Jurkat, Clone E6-1 (cell line): ENCODE results near the gene KIAA1217.

Experiments
- DNase-seq: peaks from one replicate; pipeline ENCODE4 v3.0.0-alpha.2; 2011; ENCODE audit warnings: low read depth, low spot score
- H3K4me3 ChIP-seq: 2 replicates; pipeline ENCODE4 v1.5.1; 2011; ENCODE audit warnings: mild to moderate bottlenecking, low read length, control low read depth, moderate library complexity

The KIAA1217 gene

GRCh38 chr10:24544776-24545175, 335.8 kb downstream of the KIAA1217 start:
- no peak overlapping the region for H3K4me3 ChIP-seq
- no peak for DNase-seq

- H3K4me3 ChIP-seq = no peak overlapping the region
Observed at GRCh38 chr10:24545585-24545984, 336.6 kb downstream of the KIAA1217 start.

GRCh38 chr10:24550680-24551079, 341.7 kb downstream of the KIAA1217 start:
- H3K4me3 ChIP-seq = no peak overlapping the region
- DNase-seq = no peak

More at GRCh38 chr10:24545585-24545984, 336.6 kb downstream of the KIAA1217 start:
- DNase-seq = no peak

GRCh38 chr10:24551161-24551560, 342.2 kb downstream of the KIAA1217 start:
- H3K4me3 ChIP-seq = no peak overlapping the region
- no peak for DNase-seq

- no peak for DNase-seq
- no peak overlapping the region for H3K4me3 ChIP-seq
Observed at GRCh38 chr10:24552346-24553016, 343.5 kb downstream of the KIAA1217 start.

GRCh38 chr10:24553051-24553612, 344.2 kb downstream of the KIAA1217 start:
- no peak overlapping the region for H3K4me3 ChIP-seq
- DNase-seq = no peak

GRCh38 chr10:24554036-24554435, 345.1 kb downstream of the KIAA1217 start:
- DNase-seq = no peak
- H3K4me3 ChIP-seq = no peak overlapping the region

GRCh38 chr10:24556126-24556749, 347.3 kb downstream of the KIAA1217 start:
- H3K4me3 ChIP-seq = no peak overlapping the region
- no peak for DNase-seq

GRCh38 chr10:24556750-24557742, 348.1 kb downstream of the KIAA1217 start:
- peak; percentile 78 for DNase-seq

GRCh38 chr10:24561453-24561852, 352.5 kb downstream of the KIAA1217 start:
- no peak overlapping the region for H3K4me3 ChIP-seq
- DNase-seq = no peak

More at GRCh38 chr10:24556750-24557742, 348.1 kb downstream of the KIAA1217 start:
- H3K4me3 ChIP-seq = no peak overlapping the region

- no peak overlapping the region for H3K4me3 ChIP-seq
- no peak for DNase-seq
Observed at GRCh38 chr10:24568042-24568441, 359.1 kb downstream of the KIAA1217 start.

GRCh38 chr10:24569330-24569796, 360.4 kb downstream of the KIAA1217 start:
- DNase-seq = no peak

GRCh38 chr10:24569828-24570657, 361.1 kb downstream of the KIAA1217 start:
- no peak for DNase-seq
- H3K4me3 ChIP-seq = no peak overlapping the region

More at GRCh38 chr10:24569330-24569796, 360.4 kb downstream of the KIAA1217 start:
- H3K4me3 ChIP-seq = no peak overlapping the region

GRCh38 chr10:24570658-24571426, 361.9 kb downstream of the KIAA1217 start:
- DNase-seq = no peak
- H3K4me3 ChIP-seq = no peak overlapping the region

- H3K4me3 ChIP-seq = no peak overlapping the region
- DNase-seq = no peak
Observed at GRCh38 chr10:24571870-24572450, 363.0 kb downstream of the KIAA1217 start.

GRCh38 chr10:24574161-24574560, 365.2 kb downstream of the KIAA1217 start:
- DNase-seq = no peak

GRCh38 chr10:24574578-24575155, 365.7 kb downstream of the KIAA1217 start:
- DNase-seq = no peak
- H3K4me3 ChIP-seq = no peak overlapping the region

More at GRCh38 chr10:24574161-24574560, 365.2 kb downstream of the KIAA1217 start:
- no peak overlapping the region for H3K4me3 ChIP-seq
